HuH-7.5 (cell line): ENCODE data around the gene ENPEP.
"Not testable (repeated sequence)": the region's sequence is repeated elsewhere in the genome, so short reads cannot be mapped to it uniquely, and the experiment has no call there.

ENCODE experiments used
- DNase-seq: peaks from one replicate; pipeline ENCODE4 v3.0.0; 2011; ENCODE audit warnings: low spot score

ENPEP gene

DNA sequence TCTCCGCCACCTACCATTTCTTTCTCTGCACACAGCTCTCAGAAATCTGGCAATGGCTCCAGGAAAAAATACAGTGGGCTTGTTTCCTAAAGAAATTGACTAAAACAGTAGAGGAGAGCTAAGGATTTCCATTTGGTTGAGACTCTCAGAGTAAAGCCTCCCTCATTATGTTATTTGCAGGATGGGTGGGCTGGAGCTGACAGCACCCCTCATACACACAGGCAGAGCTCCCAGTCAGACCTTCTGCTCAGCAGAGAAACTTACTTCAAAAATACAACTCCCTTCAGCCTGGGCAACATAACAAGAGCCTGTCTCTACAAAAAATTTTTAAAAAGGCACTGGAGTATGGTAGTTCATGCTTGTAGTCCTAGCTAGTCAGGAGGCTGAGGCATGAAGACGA, 44.9 kb downstream of the ENPEP start:
- no peak for DNase-seq

DNA sequence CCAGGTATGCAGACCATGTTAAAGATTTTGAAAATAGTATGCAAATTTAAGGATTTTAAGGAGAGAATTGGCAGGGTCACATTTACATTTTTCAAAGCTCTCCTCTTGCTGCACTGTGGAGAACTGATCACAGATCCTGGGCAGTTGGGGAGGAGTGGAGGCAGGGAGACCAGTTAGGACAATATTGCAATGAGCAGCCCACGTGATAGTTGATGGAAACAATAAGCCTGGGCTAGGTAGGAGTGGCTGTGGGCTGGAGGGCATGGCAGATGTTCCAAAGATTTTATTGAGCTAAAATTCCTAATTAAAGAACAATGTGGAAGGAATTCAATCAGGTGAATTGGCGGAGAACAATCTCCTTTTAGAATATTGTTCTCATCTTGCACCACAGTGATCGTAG, 50.6 kb downstream of the ENPEP start:
- DNase-seq, result no peak

DNA sequence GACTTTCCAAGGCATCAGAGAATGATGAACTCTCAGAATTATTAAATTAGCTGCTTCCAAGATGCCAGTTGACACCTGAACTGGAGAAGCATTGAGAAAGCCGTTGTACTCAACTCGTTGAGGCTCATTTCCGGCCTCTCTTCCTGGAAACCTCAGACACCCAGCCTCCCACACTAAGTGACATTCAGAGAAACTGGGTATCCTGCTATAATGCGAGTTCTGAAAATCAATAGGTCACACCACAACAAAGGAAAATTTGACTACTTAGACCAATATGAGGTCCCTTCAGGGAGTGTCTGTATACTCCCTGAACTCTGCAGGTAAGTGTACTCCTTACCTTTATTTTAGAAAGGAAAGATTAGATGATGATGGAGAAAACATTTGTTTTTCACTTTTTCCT, 51.2 kb downstream of the ENPEP start:
- no peak for DNase-seq

DNA sequence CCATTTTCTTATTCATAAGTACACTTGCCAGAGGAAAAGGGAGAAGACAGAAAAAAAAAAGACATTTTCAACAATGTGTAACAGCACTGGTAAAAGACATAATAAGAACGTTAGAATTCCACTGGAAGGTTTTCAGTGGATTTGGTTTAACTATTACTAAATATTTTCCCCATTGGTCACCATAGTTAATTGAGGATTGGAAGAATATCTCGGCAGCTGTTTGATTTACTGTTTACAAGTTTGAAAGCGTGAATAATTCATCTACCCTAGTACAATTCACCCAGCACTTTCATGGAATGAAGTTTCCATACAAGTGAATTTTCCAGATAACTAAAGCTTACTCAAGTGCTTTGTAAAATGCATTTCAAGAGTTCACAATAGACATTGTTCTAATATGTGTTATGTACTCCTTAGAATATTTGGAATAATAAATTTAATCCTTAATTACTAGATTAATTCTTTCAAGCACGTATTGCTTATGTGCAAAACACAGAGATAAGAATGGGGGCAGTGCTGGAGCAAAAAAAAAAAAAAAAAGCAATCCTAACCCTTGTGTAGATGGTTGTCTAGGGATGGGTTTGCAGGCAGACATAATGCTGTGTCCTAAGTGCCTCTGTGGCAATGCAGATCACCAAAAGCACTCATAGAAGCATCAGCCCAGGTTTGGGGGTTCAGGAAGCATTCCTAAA, 57.1 kb downstream of the ENPEP start:
- no peak for DNase-seq

DNA sequence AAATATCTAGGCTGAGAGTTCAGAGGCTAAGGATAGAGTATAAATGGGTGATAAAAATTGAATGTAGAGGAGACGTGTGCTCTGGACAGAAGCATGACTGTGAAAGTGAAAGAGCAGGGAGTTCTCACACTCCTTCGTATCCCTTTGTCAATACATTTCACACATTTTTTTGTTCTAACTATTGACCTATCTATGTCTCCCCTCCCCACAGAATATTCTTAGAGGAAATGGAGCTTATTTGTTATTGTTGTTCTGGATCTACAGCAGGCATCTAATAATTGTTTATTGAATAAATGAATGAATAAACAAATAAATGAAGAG, 57.6 kb downstream of the ENPEP start:
- no peak for DNase-seq

DNA sequence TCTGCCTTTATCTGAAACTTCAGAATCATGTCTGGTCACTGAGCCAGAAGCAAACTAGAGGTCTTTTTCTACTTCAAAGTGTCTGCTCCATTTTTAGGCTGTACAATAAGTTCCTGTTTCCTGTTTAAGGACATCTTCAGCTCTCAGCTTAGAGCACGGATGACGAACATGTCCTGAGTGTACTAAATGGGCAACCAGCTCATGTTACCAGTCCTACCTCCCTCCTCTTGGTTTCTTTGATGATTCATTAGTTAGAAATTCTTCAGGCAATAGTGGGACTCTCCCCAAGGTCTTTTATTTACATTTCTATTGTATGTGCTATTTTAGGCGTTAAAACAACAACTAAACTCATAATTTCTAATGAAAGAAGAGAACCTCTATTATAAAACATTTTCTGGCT, 58.0 kb downstream of the ENPEP start:
- DNase-seq, result no peak

DNA sequence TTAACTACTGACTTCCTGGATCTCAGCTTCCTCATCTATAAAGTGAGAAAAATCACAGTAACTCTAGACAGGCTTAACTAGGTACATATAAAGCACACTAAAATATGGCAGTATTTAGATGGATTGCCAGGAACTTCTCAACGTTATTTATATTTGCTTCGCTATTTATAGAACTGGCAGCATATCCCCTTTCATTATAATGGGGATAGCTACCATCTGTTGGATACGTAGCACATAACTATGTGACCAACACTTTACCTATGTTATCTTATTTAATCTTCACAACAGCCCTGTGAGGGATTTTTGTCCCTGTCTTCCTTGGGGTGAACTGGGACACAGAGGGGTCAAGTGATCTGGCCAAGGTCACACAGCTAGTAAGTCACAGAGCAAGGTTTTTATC, 64.6 kb downstream of the ENPEP start:
- DNase-seq, result no peak

DNA sequence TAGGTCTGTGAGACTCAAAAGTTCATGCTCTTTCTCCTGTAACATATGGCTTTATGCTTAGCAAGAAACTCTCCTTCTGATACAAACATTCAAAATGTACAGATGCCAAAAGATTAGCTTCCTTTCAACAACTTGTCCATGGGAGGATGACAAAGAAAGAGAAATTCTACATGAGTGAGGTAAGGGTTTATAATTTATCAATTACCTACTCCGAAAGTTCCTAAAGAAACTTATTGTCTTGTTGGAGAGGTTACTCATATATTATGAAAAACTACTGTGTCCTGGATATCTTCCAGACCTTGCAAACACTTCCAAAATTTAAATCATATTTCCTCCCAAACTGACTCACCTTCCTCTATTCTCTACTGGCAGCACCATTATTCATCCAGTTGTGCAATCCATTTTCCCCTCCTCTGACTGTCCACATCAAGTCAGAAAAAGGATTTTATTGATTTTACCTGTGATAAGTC, 65.1 kb downstream of the ENPEP start:
- DNase-seq, result no peak

DNA sequence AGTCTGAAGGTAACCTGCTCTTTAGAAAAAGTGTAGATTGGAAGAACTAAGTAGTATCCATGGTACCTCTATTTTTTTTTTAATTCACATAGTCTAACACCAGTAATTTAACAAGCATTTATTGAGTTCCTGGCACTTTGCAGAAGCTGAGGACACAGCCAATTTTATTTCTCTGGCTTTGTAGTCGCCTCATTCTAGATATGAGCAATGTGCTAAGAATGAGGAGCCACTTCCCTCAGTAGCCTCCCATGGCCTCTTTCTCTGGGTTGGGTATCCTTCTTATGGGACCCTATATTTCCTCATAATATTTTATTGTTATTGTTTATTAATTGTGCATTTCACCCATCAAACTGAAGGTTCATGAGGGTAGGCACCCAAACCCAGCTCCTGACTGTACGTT, 67.6 kb downstream of the ENPEP start:
- no peak for DNase-seq

DNA sequence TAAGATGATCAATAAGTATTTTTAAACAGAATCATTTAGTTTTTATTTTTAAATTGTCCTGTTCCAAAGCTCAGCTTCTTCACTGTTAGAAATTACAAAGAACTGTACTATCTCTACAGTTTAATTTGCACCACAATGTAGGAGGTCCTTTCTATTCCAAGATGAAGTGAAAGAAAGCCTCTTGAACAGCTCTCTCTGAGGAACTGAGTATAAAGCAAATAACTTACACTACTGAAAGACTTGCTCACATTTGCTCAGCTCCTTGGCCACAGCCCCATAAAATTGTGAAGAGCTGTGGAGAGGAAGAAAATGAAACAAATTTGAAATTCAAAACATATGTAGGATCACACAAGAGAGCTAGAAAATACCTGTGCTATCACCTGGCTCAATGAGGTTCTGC, 68.6 kb downstream of the ENPEP start:
- DNase-seq, result no peak

DNA sequence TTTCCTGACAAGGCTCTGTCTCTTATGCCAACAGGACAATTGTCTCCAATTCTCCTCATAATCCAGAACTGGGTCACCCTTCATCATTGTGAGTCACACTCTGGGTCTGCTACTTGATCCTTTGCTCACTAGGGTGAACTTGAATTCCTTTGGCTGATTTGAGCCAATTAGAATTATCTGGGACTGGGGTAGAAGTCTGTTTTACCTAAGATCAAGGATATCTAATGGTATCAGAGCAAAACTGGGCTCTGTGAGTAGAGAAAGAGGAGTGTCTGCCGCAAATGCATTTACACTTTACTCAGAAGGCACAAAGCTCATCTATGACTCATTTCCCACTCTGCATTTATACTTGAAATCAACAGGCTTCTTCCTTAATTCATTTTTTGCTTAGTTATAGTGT, 74.3 kb downstream of the ENPEP start:
- DNase-seq, result no peak

DNA sequence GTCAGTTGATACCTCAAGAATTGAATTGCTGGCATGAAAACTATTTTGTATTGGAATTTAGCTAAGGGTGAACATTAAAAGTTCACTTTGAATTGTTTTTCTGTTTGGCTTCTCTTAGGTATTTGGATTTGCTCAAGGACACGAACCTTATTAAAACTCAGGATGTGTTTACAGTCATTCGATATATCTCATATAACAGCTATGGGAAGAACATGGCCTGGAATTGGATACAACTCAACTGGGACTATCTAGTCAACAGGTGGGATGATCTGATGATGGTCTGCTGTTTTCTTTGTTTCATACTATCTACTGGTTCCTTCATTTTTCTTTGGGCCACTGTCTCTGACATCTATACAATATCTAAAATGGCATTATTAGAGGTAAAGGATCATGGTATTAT, 77.2 kb downstream of the ENPEP start:
- no peak for DNase-seq

DNA sequence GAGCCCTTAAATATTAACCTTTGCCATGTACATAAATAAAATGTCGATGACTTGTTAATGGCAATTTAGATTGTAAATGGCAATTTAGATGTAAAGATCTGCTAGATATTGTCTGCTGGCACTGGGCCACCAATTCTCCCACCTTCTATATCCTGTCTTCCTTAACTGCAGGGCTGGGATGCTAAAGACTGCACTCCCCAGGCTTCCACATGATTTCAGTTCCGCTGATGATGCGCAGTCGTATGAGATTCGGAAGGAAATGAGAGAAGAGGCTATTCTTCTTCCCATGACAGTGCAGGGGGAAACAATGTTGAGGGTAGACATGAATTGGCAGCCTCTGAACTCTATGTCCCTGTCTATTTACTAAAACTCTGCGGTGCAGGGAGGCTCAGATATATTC, 91.3 kb downstream of the ENPEP start:
- no peak for DNase-seq

DNA sequence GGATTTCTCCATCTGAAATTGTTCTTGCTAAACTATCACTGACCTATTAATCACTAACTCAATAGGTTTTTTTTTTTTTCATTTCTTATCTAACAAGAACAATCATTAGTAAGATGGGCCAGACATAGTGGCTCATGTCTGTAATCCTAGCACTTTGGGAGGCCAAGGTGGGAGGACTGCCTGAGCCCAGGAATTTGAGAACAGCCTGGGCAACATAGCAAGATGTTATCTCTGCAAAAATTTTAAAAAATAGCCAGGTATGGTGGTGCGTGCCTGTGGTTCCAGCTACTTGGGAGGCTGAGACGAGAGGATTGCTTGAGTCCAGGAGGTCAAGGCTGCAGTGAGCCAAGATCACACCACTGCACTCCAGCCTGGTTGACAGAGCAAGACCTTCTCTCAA, 100.7 kb downstream of the ENPEP start:
- DNase-seq, result not testable (repeated sequence)

DNA sequence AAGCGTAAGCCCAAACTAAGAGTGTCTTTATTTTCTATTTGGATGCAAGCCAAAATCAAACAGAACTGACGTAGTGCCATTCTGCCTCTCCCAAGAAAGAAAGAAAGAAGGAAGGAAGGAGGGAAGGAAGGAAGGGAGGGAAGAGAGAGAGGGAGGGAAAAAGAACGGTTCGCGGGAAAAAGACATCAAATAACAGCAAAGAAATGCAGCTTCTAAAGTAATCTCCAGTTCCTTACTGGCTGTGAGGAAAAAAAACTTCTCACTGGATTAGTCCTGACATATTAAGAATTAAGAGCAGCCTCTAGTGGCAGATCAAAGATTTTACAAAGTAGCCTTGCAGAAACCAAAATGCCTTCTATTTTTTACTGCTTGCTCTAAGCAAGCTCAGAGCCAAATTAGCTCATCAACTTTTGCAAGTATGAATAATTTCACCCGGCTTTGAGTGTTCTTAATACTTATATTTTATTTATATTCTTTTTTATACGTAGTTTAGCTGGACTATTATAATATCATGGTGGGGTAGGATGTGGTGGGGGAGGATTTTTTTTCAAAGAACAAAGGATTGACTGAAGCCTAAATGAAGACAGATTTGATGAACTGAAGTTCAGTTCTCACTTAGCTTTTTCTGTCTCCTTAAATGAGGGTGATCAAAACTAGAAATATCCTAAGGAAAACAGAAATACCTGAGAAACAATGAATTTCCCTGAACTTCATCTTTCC, 110.3 kb downstream of the ENPEP start:
- DNase-seq, result peak; percentile 30

DNA sequence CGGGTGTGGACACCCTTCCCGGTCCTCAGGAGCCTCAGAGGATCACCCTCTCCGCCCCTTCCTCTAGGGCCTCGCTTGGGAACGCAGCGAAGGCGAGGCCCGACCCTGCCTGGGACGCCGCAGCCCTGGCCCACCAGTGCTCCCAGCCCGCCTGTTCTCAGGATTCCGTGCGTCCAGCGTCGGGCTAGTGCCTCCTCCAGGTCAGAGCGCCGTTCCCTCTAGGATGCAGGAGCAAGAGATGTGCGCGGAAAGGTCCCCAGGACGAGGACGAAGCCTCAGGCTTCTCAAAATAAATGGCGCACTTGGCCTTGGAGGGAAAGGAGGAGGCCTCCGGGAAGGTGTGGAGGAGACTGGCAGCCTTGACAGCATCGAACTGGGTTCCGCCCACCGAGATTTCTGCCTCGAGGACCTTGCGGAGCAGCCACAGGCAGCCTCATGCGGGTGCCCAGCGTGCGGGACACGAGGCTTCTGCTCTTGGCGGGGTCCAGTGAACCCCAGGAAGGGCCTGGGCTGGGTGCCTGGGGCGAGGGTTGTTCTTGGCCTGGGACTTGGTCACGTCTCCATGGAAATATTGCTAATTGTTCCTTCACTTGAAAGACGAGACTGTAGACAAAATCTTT, 111.8 kb downstream of the ENPEP start:
- DNase-seq, result no peak

DNA sequence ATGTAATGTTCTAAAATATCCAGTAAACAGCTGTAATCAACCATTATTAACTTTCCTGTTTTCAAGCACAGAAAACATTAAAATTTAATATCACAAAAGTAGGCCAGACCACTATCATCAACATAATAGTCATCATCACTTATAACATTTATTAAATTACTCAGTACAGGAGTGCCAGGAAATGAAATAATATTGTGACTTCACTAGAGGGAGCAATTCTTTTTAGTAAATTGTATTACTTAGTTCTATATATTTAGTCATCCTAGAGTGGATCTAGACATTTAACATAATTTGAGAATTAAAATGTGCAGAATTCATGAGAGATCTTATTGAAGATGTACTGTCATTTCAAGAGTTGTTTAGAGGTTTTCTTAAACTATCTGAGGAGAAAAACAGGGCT, 113.3 kb downstream of the ENPEP start:
- no peak for DNase-seq

DNA sequence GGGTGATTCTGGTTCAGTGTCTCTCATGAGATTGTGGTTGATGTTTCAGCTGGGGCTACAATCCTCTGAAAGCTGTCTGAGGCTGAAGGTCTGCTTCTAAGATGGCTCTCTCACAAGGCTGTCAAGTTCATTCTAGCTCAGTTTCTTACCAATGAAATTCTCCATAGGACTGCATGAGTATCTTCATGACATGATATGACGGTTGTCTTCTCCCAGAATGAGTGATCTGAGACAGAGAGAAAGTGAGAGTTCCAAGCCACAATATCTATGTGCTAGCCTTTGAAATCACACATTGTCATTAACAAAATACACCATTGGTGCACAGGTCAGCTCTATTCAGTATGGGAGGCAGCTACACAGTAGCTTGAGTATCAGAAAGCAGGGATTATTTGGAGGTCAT, 119.6 kb downstream of the ENPEP start:
- no peak for DNase-seq

DNA sequence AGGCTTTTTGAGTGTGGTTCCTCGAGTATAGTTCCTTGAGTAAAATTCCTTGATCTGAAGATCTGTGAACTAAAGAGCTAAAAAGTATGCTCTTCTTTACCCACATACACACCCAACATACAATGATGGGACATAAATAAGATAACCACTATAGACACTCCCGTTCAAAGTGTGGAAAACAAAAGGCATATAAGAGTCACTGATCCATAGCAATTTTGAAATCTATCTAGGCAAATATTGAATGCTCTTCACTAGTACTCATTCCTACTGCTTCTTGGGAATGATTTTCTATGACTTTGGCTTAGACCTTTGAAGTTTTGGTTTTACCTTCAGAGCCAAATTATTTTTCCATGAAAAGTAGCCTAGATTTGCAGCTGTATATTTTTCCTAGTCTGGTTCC, 120.5 kb downstream of the ENPEP start:
- DNase-seq, result no peak

DNA sequence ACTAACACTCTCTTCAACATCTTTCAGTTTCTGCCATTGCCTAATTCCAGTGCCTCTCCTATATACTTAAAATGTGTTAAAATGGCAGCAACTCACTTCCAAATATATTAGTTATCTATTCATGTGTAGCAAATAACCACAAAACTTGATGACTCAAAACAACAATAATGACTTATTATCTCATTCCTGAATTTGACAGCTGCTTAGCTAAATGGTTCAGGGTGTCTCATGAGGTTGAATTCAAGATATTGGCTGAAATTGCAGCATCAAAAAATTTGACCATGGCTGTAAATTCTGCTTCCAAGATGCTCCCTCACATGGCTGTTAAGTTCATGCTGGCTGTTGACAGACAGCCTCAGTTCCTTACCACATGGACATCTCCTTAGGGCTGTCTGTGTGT, 121.6 kb downstream of the ENPEP start:
- no peak for DNase-seq

DNA sequence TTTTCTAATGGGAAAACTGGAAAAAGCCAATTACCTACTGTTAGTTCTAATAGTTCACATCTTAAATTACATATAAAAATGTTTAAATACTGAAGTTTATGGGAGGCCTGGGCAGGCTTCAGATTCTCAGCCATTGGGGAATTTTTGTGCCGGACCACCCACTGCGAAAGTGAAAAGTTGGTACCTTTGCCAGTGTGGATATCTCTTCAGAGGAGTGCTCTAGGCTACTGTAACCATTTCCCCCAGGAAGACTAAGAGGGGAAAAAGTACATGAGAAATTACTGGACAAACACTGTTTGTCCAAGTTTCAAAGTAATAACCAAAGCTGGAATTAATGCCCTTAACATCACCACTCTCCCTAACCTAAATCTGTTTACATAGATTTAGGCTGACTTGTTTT, 126.1 kb downstream of the ENPEP start:
- no peak for DNase-seq

DNA sequence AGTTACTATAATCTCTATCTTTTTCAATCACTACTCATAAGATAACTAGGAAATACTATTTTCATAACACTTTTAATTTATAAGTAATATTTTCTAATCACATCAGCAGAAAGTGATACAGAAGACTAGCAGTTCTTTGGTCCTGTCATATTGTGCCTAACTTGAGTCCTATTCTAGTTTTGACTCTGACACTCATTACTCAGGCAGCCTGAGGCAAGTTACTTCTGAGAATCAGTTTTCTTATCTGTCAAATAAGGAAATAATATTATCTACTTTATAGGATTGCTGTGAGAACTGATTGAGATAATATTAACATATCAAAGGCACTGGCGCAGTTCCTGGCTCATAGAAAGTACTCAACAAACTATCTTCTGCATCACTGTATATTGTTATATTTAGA, 129.1 kb downstream of the ENPEP start:
- no peak for DNase-seq

DNA sequence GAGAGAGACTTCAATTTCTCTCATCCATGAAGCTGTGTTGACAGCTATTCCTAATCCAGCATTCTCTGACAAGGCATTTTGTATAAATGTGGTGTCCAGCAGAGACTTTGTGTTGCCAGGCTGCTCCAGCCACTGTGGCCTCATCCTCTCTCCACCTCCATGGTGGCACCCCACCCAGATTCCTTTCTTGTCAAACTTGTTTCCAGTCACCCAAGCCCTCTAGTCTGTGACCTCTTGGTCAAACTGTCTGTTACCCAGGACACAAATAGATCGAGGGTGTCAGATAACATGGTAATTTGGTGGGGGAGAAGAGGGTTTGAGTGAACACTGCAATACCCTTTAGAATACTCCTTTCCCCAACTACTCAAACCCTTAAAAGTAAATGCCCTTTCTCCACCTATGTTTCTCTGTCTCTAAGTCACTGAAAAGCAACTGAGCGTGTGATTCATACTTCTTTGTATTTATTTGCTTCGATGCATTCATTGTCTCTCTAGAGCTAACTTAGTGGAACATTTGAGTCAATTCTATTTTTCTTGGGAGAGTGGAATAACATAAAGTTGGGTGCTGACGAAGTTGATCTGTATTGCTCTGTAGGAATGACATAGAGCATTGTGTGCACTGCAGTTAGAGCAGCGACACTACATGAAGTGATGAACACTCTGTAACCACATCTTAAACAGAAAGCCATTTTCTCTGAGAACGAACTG, 133.2 kb downstream of the ENPEP start:
- no peak for DNase-seq
